ENCODE data around the gene MN1.

The MN1 gene

GRCh38 chr22:27727673-27728451, 73.7 kb downstream of the MN1 start:
- TF ChIP-seq CTCF (IDR thresholded peaks at IDR 0.05) = no peak
- no peak for DNase-seq (ENCODE audit: low spot score)
- Histone ChIP-seq H3K4me3 (no peak overlapping the region), H3K27ac (peak overlapping the region in 1 of 2 donors; percentile 80)

- Histone ChIP-seq H3K4me3 (no peak overlapping the region), H3K27ac (peak overlapping the region in 1 of 2 donors; percentile 80)
- TF ChIP-seq CTCF (IDR thresholded peaks at IDR 0.05) = no peak
- peak; percentile 85 for DNase-seq (ENCODE audit: low spot score)
Observed at GRCh38 chr22:27726686-27727449, 74.7 kb downstream of the MN1 start.

- TF ChIP-seq CTCF (IDR thresholded peaks at IDR 0.05) = no peak
- Histone ChIP-seq H3K4me3 (no peak overlapping the region), H3K27ac (peak overlapping the region in 1 of 2 donors; percentile 80)
- no peak for DNase-seq (ENCODE audit: low spot score)
Observed at GRCh38 chr22:27726331-27726685, 75.2 kb downstream of the MN1 start.

GRCh38 chr22:27725661-27726060, 75.9 kb downstream of the MN1 start:
- no peak for TF ChIP-seq CTCF (IDR thresholded peaks at IDR 0.05)
- DNase-seq (ENCODE audit: low spot score) = no peak
- Histone ChIP-seq H3K27ac (peak overlapping the region in 1 of 2 donors; percentile 80), H3K4me3 (no peak overlapping the region)

- H3K27ac ChIP-seq = peak overlapping the region; percentile 54 to 80
- no peak overlapping the region for H3K4me3 ChIP-seq
- no peak for DNase-seq (ENCODE audit: low spot score)
- no peak for TF ChIP-seq CTCF (IDR thresholded peaks at IDR 0.05)
Observed at GRCh38 chr22:27724709-27725108, 76.8 kb downstream of the MN1 start.

- TF ChIP-seq CTCF (IDR thresholded peaks at IDR 0.05) = no peak
- H3K4me3 ChIP-seq = no peak overlapping the region
- H3K27ac ChIP-seq = peak overlapping the region; percentile 54 to 80
- DNase-seq (ENCODE audit: low spot score) = no peak
Observed at GRCh38 chr22:27724157-27724556, 77.4 kb downstream of the MN1 start.

All from coronary artery (tissue), 2 donors.